ENCODE data around the gene ARFGAP2.

GRCh38 chr11:47155879-47156278 is 20.8 kb downstream of the ARFGAP2 start:
- TF ChIP-seq CTCF (conservative IDR thresholded peaks at IDR 0.05) (no peak), EZH2 (IDR thresholded peaks at IDR 0.05; ENCODE audit: low read depth) (no peak)
